GM23338 (cell line): Measurements from ENCODE around the gene CHIC2. TPM values are rescaled to one million over a fixed set of nuclear protein-coding genes. Genes with fewer than 3 reads are reported as not detected.

Experiments
- ATAC-seq: fragments of 200-7000 bp; cut with Tn5 transposase; 3 replicates; pipeline ENCODE4 v1.9.1; 2020
- DNase-seq: peaks from one replicate; pipeline ENCODE4 v3.0.0-alpha.2; 2015; ENCODE audit warnings: low spot score
- H2AFZ ChIP-seq: fragments of 200-600 bp; sonication (generic); 2 replicates; pipeline ENCODE4 v1.8.0; 2016; ENCODE audit warnings: antibody characterized with exemption, mild to moderate bottlenecking, moderate library complexity
- H3F3A ChIP-seq: fragments of 200-600 bp; sonication (generic); replicated peaks from 2 replicates; pipeline ENCODE4 v1.8.0; 2017; ENCODE audit warnings: antibody characterized with exemption, mixed run types, low read depth
- H3K27ac ChIP-seq: fragments of 200-600 bp; sonication (generic); 2 replicates; pipeline ENCODE4 v1.6.1; 2016; ENCODE audit warnings: low read depth
- H3K27me3 ChIP-seq: fragments of 200-600 bp; sonication (generic); 2 replicates; pipeline ENCODE4 v1.8.0; 2016; ENCODE audit warnings: mild to moderate bottlenecking, mixed run types, moderate library complexity; ENCODE audit not compliant: insufficient read depth
- H3K36me3 ChIP-seq: fragments of 200-600 bp; sonication (generic); 2 replicates; pipeline ENCODE4 v1.8.0; 2016; ENCODE audit warnings: mild to moderate bottlenecking; ENCODE audit not compliant: insufficient read depth
- H3K4me1 ChIP-seq: fragments of 200-600 bp; sonication (generic); 2 replicates; pipeline ENCODE4 v1.8.0; 2016; ENCODE audit warnings: mild to moderate bottlenecking, moderate library complexity; ENCODE audit not compliant: insufficient read depth
- H3K4me2 ChIP-seq: fragments of 200-600 bp; sonication (generic); 2 replicates; pipeline ENCODE4 v1.7.1; 2017; ENCODE audit warnings: mixed run types
- H3K4me3 ChIP-seq: fragments of 200-600 bp; sonication (generic); 2 replicates; pipeline ENCODE4 v1.6.1; 2016; ENCODE audit warnings: mixed run types
- H3K79me2 ChIP-seq: fragments of 200-600 bp; sonication (generic); replicated peaks from 2 replicates; pipeline ENCODE4 v1.8.0; 2017; ENCODE audit warnings: mild to moderate bottlenecking; ENCODE audit not compliant: insufficient read depth
- H3K9me2 ChIP-seq: fragments of 200-600 bp; sonication (generic); 2 replicates; pipeline ENCODE4 v1.8.0; 2017; ENCODE audit not compliant: insufficient read depth
- H4K20me1 ChIP-seq: fragments of 200-600 bp; sonication (generic); replicated peaks from 2 replicates; pipeline ENCODE4 v1.8.0; 2017; ENCODE audit warnings: mild to moderate bottlenecking; ENCODE audit not compliant: insufficient read depth
- H3K27ac Mint-ChIP-seq: 2 replicates; pipeline ENCODE4 v1.8.0; 2020; ENCODE audit warnings: inconsistent platforms, mild to moderate bottlenecking, moderate library complexity, mixed read lengths
- H3K27me3 Mint-ChIP-seq: 3 replicates; pipeline ENCODE4 v1.8.0; 2022; ENCODE audit warnings: low read depth, mild to moderate bottlenecking, moderate library complexity, mixed read lengths, inconsistent platforms; ENCODE audit not compliant: insufficient read depth, poor library complexity
- H3K36me3 Mint-ChIP-seq: 3 replicates; pipeline ENCODE4 v1.8.0; 2021; ENCODE audit warnings: low read depth, mild to moderate bottlenecking, inconsistent platforms, moderate library complexity, mixed read lengths
- H3K4me1 Mint-ChIP-seq: 3 replicates; pipeline ENCODE4 v1.8.0; 2020; ENCODE audit warnings: mild to moderate bottlenecking, inconsistent platforms, mixed read lengths
- H3K4me3 Mint-ChIP-seq: 3 replicates; pipeline ENCODE4 v1.8.0; 2021; ENCODE audit warnings: moderate library complexity, mild to moderate bottlenecking, inconsistent platforms, mixed read lengths
- H3K9me3 Mint-ChIP-seq: 3 replicates; pipeline ENCODE4 v1.8.0; 2020; ENCODE audit warnings: moderate library complexity, mild to moderate bottlenecking, inconsistent platforms, mixed read lengths
- ETS1 ChIP-seq: IDR thresholded peaks from 2 replicates; pipeline ENCODE4 v1.6.1; 2016; ENCODE audit warnings: antibody characterized with exemption
- EZH2 ChIP-seq: fragments of 200-600 bp; sonication (generic); IDR thresholded peaks from one replicate; pipeline ENCODE4 v1.8.0; 2017; ENCODE audit warnings: antibody characterized with exemption, mild to moderate bottlenecking, low read depth; ENCODE audit not compliant: unreplicated experiment
- EZH2phosphoT487 ChIP-seq: fragments of 200-600 bp; sonication (generic); IDR thresholded peaks from one replicate; pipeline ENCODE4 v1.8.1; 2018; ENCODE audit warnings: antibody characterized with exemption; ENCODE audit not compliant: unreplicated experiment
- JUNB ChIP-seq: IDR thresholded peaks from one replicate; pipeline ENCODE4 v1.6.1; 2016; ENCODE audit warnings: antibody characterized with exemption; ENCODE audit not compliant: unreplicated experiment
- NANOG ChIP-seq: IDR thresholded peaks from 2 replicates; pipeline ENCODE4 v1.6.1; 2016; ENCODE audit warnings: antibody characterized with exemption, borderline replicate concordance
- POLR2AphosphoS5 ChIP-seq: IDR thresholded peaks from 2 replicates; pipeline ENCODE4 v1.6.1; 2016; ENCODE audit warnings: antibody characterized with exemption, low read depth
- ZNF114 ChIP-seq: fragments of 250-450 bp; sonication (Bioruptor Pico); IDR thresholded peaks from 2 replicates; pipeline ENCODE4 v1.5.0; 2020; ENCODE audit warnings: mild to moderate bottlenecking, moderate library complexity
- ZNF331 ChIP-seq: fragments of 250-450 bp; sonication (Bioruptor Pico); IDR thresholded peaks from 2 replicates; pipeline ENCODE4 v1.5.0; 2020; ENCODE audit warnings: low read depth, mild to moderate bottlenecking, moderate library complexity
- polyA plus RNA-seq: library from polyadenylated mRNA; unstranded; fragments of >200 nt; fragmentation: Nextera tagmentation; extraction: Ambion mirVana; gene quantifications from 2 replicates; pipeline ENCODE4 v1.2.1, GENCODE V29; 2016
- total RNA-seq: library from RNA; depleted of rRNA; stranded (reverse); fragments of >200 nt; shearing (Covaris generic); gene quantifications from 2 replicates; pipeline ENCODE4 v1.2.3, GENCODE V29; 2014
- TF ChIP-seq, protein P1 (sequence below): IDR thresholded peaks from one replicate; pipeline ENCODE4 v1.6.1; 2018; ENCODE audit warnings: antibody characterized with exemption; ENCODE audit not compliant: unreplicated experiment

The CHIC2 gene
- total and polyA plus RNA-seq, 2 experiments from 2014 or later = 17.2 to 18.3 TPM

GRCh38 chr4:54101190-54102041 is 37.0 kb upstream of the CHIC2 start:
- Histone ChIP-seq H3K4me2 (peak overlapping the region; percentile 87), H3K79me2 (no peaks in the 10 kb centered on the region), H3K27me3 (peaks cover 100% of the 10 kb centered on the region), H4K20me1 (peaks cover 9% of the 10 kb centered on the region; the same call in 1 of the 2 replicates), H3K4me3 (peak overlapping the region; percentile 62), H3K9me2 (no peaks in the 10 kb centered on the region), H3K4me1 (peaks cover 85% of the 10 kb centered on the region), H3K36me3 (no peaks in the 10 kb centered on the region), H3K27ac (no peak overlapping the region), H3F3A (peaks cover 32% of the 10 kb centered on the region), H2AFZ (peak overlapping the region; percentile 83; the same call in 1 of the 2 replicates)
- Mint-ChIP-seq H3K36me3 (no peaks in the 10 kb centered on the region), H3K4me1 (peaks cover 75% of the 10 kb centered on the region), H3K27me3 (peaks cover 100% of the 10 kb centered on the region), H3K27ac (no peak overlapping the region), H3K9me3 (no peaks in the 10 kb centered on the region), H3K4me3 (peak overlapping the region; percentile 58)
- no peak for TF ChIP-seq ETS1
- no peak for TF ChIP-seq POLR2AphosphoS5
- TF ChIP-seq EZH2phosphoT487 = peak; percentile 85
- TF ChIP-seq JUNB = no peak
- TF ChIP-seq ZNF331 (CRISPR knock-in tag) = no peak
- TF ChIP-seq EZH2 = peak; percentile 89
- no peak for TF ChIP-seq NANOG
- no peak for TF ChIP-seq ZNF114 (CRISPR knock-in tag)
- DNase-seq (peak; percentile 55), ATAC-seq (no peak; the same call in 2 of the 3 replicates)

GRCh38 chr4:54100595-54101189 is 36.3 kb upstream of the CHIC2 start:
- Mint-ChIP-seq H3K4me1 (peaks cover 80% of the 10 kb centered on the region), H3K27ac (no peak overlapping the region), H3K27me3 (peaks cover 100% of the 10 kb centered on the region), H3K36me3 (no peaks in the 10 kb centered on the region), H3K4me3 (peak overlapping the region; percentile 64), H3K9me3 (no peaks in the 10 kb centered on the region)
- peaks cover 9% of the 10 kb centered on the region; the same call in 1 of the 2 replicates for H4K20me1 ChIP-seq
- peaks cover 37% of the 10 kb centered on the region for H3F3A ChIP-seq
- no peak overlapping the region for H3K27ac ChIP-seq
- ATAC-seq (peak; percentile 1), DNase-seq (peak; percentile 39)
- H3K4me3 ChIP-seq = peak overlapping the region; percentile 62
- peaks cover 85% of the 10 kb centered on the region for H3K4me1 ChIP-seq
- H3K36me3 ChIP-seq = no peaks in the 10 kb centered on the region
- H3K79me2 ChIP-seq = no peaks in the 10 kb centered on the region
- no peaks in the 10 kb centered on the region for H3K9me2 ChIP-seq
- H3K27me3 ChIP-seq = peaks cover 100% of the 10 kb centered on the region
- H3K4me2 ChIP-seq = peak overlapping the region; percentile 87
- H2AFZ ChIP-seq = peak overlapping the region; percentile 61; the same call in 1 of the 2 replicates
- TF ChIP-seq EZH2 (peak; percentile 95), EZH2phosphoT487 (peak; percentile 59), ETS1 (no peak), ZNF114 (CRISPR knock-in tag) (no peak)
- TF ChIP-seq, protein P1, sequence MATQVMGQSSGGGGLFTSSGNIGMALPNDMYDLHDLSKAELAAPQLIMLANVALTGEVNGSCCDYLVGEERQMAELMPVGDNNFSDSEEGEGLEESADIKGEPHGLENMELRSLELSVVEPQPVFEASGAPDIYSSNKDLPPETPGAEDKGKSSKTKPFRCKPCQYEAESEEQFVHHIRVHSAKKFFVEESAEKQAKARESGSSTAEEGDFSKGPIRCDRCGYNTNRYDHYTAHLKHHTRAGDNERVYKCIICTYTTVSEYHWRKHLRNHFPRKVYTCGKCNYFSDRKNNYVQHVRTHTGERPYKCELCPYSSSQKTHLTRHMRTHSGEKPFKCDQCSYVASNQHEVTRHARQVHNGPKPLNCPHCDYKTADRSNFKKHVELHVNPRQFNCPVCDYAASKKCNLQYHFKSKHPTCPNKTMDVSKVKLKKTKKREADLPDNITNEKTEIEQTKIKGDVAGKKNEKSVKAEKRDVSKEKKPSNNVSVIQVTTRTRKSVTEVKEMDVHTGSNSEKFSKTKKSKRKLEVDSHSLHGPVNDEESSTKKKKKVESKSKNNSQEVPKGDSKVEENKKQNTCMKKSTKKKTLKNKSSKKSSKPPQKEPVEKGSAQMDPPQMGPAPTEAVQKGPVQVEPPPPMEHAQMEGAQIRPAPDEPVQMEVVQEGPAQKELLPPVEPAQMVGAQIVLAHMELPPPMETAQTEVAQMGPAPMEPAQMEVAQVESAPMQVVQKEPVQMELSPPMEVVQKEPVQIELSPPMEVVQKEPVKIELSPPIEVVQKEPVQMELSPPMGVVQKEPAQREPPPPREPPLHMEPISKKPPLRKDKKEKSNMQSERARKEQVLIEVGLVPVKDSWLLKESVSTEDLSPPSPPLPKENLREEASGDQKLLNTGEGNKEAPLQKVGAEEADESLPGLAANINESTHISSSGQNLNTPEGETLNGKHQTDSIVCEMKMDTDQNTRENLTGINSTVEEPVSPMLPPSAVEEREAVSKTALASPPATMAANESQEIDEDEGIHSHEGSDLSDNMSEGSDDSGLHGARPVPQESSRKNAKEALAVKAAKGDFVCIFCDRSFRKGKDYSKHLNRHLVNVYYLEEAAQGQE = no peak
